Measurements from ENCODE around the gene MIB2. TPM values are rescaled to one million over a fixed set of nuclear protein-coding genes. Genes with fewer than 3 reads are reported as not detected.

MIB2 gene
- total RNA-seq (100 to 1,000 TPM; 112 to 114 TPM), polyA plus RNA-seq (10 to 100 TPM; 12.7 to 34.6 TPM)

DNA sequence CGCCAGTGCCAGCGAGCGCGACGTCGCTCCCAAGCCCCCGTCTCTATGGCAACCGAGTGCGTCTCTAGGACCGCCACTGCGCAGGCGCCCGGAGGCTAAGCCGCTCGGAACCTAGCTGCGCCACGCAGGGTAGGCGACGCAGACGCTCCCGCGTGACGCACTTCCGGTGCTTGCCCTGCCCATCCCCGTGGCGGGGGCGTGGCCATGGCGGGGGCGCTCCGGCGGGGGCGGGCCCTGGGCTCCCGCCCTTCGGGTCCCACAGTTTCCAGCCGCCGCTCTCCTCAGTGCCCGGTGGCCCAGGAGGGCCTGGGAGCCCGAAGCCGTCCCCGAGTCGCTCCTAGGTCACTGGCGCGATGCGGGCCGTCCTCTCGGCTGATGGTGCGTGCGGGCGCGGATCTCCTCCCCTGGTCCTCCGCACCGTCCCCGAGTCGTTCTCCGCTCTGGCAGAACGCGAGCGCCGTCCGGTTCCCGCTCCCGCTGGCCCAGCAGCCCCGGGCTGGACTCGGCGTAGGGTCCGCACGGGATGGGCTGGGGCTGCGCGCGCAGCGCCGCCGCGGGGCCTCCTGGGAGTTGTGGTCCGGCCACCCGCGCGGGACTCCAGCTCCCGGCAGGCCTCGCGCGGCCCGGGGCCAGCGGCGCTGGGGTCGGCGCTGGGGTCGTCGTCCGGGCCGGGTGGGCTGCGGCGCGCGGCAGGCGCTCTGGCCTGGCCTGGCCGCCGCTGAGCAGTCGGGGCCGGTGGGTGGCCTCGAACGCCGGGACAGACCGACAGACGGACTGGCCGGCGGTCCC lies at the start of gene MIB2:
MIB2 (plus strand) TSS at position 245 of the 789 bp plus-strand sequence. CDS start 7,953 bp downstream, outside the sequence.
- Mint-ChIP-seq H3K4me3 (peak within 1 kb of the TSS; percentile 89 to 97 (median 94)), H3K27ac (peak within 1 kb of the TSS; percentile 98 to 100 (median 99)), H3K9me3 (no peaks in the 10 kb centered on the region), H3K36me3 (peaks cover 0 to 12% of the 10 kb centered on the region in 2 donors), H3K27me3 (no peaks in the 10 kb centered on the region), H3K4me1 (peaks cover 10 to 38% (median 26%) of the 10 kb centered on the region in 4 donors)
- peak within 1 kb of the TSS; percentile 73 to 89 for H3K4me3 ChIP-seq (ENCODE audit: low read length in 2 of 2)
- POLR2A ChIA-PET (ENCODE audit: partially characterized antibody): interaction anchor here (0.6 to 6.8 kb wide), 23 partner anchors 9 to 933 kb away, joined by 3 to 152 read pairs (median 5); partner anchors contain the start of genes ATAD3A, AURKAIP1, CCNL2 and FNDC10
- H3K27me3 ChIP-seq (ENCODE audit: insufficient read depth, low read length): no peaks in the 10 kb centered on the region
- CTCF ChIA-PET (ENCODE audit: partially characterized antibody): interaction anchor here (1.3 kb wide), 1 partner anchor 241 kb away, joined by 3 read pairs; the partner anchor contains the start of gene AURKAIP1
- no peaks in the 10 kb centered on the region for H3K9me3 ChIP-seq (ENCODE audit: control insufficient read depth in 1 of 2, low read length in 2 of 2)
- peaks cover 29% of the 10 kb centered on the region for H3K4me1 ChIP-seq (ENCODE audit: insufficient read depth, low read length)
- H3K27ac ChIP-seq (ENCODE audit: low read depth, low read length): peak within 1 kb of the TSS; percentile 100
- DNase-seq: peak; percentile 98 to 99 (median 99)
- H3K36me3 ChIP-seq (ENCODE audit: insufficient read depth, low read length): no peaks in the 10 kb centered on the region
- intact Hi-C loops (cut with micrococcal nuclease): loop anchor here (1.0 to 2.0 kb wide), 5 partner anchors 15 to 294 kb away; partner anchors contain the start of genes AURKAIP1, FNDC10 and SSU72

DNA sequence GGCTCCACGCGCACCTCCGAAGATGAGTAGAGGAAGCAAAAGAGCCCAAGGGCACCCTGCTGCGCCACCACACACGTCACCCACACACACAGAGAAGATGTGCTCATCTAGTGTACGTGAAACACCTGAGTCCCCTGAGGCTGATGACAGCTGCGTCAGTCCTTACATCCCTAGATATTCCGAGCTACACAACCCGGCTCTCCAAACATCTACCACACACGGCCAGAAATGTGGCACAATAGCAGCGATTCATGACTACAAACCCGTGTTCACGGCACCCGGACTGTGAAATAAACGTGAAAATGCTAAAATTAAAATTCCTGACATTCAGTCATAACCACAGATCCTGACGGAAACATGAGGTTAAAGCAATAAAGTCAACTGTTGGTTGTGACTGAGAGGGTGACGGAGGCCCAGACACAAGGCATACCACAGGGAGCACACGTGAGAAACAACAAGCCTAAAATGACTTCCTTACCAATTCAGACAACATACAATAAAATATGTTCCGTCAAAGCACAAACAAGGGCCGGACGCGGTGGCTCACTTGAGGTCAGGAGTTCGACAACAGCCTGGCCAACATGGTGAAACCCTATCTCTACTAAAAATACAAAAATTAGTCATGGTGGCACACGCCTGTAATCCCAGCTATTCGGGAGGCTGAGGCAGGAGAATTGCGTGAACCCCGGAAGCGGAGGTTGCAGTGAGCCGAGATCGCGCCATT lies 48.0 kb upstream of the MIB2 start:
- Histone ChIP-seq H3K9me3 (ENCODE audit: control insufficient read depth in 1 of 2, low read length in 2 of 2) (no peaks in the 10 kb centered on the region), H3K27ac (ENCODE audit: low read depth, low read length) (no peak overlapping the region), H3K27me3 (ENCODE audit: insufficient read depth, low read length) (no peaks in the 10 kb centered on the region), H3K4me3 (ENCODE audit: low read length in 2 of 2) (no peak overlapping the region), H3K36me3 (ENCODE audit: insufficient read depth, low read length) (peaks cover 32% of the 10 kb centered on the region), H3K4me1 (ENCODE audit: insufficient read depth, low read length) (peaks cover 46% of the 10 kb centered on the region)
- H3K9me3 Mint-ChIP-seq: no peaks in the 10 kb centered on the region
- H3K4me1 Mint-ChIP-seq: peaks cover 25 to 57% (median 44%) of the 10 kb centered on the region in 4 donors
- H3K36me3 Mint-ChIP-seq: peaks cover 25 to 60% of the 10 kb centered on the region in 2 donors
- no peaks in the 10 kb centered on the region for H3K27me3 Mint-ChIP-seq
- no peak for DNase-seq
- intact Hi-C loops (cut with micrococcal nuclease): no loop called here
- POLR2A ChIA-PET (ENCODE audit: partially characterized antibody): no interaction called here
- CTCF ChIA-PET (ENCODE audit: partially characterized antibody): interaction anchor here (0.7 kb wide), 1 partner anchor 19 kb away, joined by 3 read pairs; no protein-coding TSS in a partner anchor
- H3K4me3 Mint-ChIP-seq: peak overlapping the region in 3 of 8 donors; percentile 20 to 58 (median 30)
- peak overlapping the region in 6 of 7 donors; percentile 30 to 89 (median 62) for H3K27ac Mint-ChIP-seq

DNA sequence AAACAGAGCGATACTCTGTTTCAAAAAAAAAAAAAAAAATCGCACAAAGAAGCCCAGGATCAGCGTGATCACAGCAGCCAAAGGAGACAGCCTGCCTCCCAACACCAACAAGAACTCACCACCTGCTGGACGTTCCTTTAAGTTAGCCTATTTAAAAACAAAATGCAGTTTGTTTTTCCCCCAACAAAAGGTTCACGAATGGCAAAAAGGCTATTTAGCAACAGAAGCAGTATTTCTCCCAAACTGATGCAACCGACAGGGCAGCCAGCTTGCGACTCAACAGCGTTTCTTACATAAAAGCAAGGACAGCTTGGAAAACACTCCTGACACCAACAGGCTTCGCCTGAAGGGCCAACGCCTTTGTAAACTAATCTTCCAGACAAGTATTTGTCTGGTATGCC lies 47.4 kb upstream of the MIB2 start:
- Mint-ChIP-seq H3K4me1 (peaks cover 25 to 57% (median 44%) of the 10 kb centered on the region in 4 donors), H3K9me3 (no peaks in the 10 kb centered on the region), H3K27me3 (no peaks in the 10 kb centered on the region), H3K27ac (peak overlapping the region in 1 of 7 donors; percentile 68), H3K36me3 (peaks cover 25 to 54% of the 10 kb centered on the region in 2 donors), H3K4me3 (no peak overlapping the region)
- intact Hi-C loops (cut with micrococcal nuclease): no loop called here
- Histone ChIP-seq H3K36me3 (ENCODE audit: insufficient read depth, low read length) (peaks cover 26% of the 10 kb centered on the region), H3K27me3 (ENCODE audit: insufficient read depth, low read length) (no peaks in the 10 kb centered on the region), H3K4me1 (ENCODE audit: insufficient read depth, low read length) (peaks cover 51% of the 10 kb centered on the region), H3K4me3 (ENCODE audit: low read length in 2 of 2) (no peak overlapping the region), H3K27ac (ENCODE audit: low read depth, low read length) (no peak overlapping the region), H3K9me3 (ENCODE audit: control insufficient read depth in 1 of 2, low read length in 2 of 2) (no peaks in the 10 kb centered on the region)
- ChIA-PET CTCF (ENCODE audit: partially characterized antibody) (interaction anchor here (0.7 kb wide), 1 partner anchor 20 kb away, joined by 3 read pairs; no protein-coding TSS in a partner anchor), POLR2A (ENCODE audit: partially characterized antibody) (no interaction called here)
- no peak for DNase-seq

DNA sequence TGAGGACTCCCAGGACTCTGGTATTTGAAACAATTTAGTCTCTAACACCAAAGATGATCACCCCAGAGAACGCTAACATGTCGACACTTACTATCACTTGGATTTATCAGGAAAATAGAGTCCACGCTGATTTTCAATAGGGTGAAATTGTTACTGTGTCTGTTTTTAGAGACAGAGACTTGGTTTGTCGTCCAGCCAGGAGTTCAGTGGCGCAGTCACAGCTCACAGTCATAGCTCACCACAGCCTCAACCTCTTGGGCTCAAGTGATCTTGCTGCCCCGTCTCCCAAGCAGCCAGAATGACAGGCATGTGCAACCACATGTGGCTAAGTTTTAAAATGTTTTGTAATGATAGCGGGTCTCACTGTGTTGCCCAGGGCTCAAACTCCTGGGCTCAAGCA lies 46.0 kb upstream of the MIB2 start:
- Histone ChIP-seq H3K27me3 (ENCODE audit: insufficient read depth, low read length) (no peaks in the 10 kb centered on the region), H3K9me3 (ENCODE audit: control insufficient read depth in 1 of 2, low read length in 2 of 2) (no peaks in the 10 kb centered on the region), H3K4me1 (ENCODE audit: insufficient read depth, low read length) (peaks cover 60% of the 10 kb centered on the region), H3K27ac (ENCODE audit: low read depth, low read length) (no peak overlapping the region), H3K36me3 (ENCODE audit: insufficient read depth, low read length) (peaks cover 16% of the 10 kb centered on the region), H3K4me3 (ENCODE audit: low read length in 2 of 2) (no peak overlapping the region)
- DNase-seq: no peak
- H3K4me3 Mint-ChIP-seq: peak overlapping the region in 3 of 8 donors; percentile 25 to 44 (median 34)
- ChIA-PET CTCF (ENCODE audit: partially characterized antibody) (interaction anchor here (0.5 kb wide), 1 partner anchor 267 kb away, joined by 3 read pairs; no protein-coding TSS in a partner anchor), POLR2A (ENCODE audit: partially characterized antibody) (interaction anchor here (1.2 to 1.4 kb wide), 2 partner anchors 10 to 45 kb away, joined by 4 to 5 read pairs; no protein-coding TSS in a partner anchor)
- peaks cover 17 to 48% of the 10 kb centered on the region in 2 donors for H3K36me3 Mint-ChIP-seq
- H3K27ac Mint-ChIP-seq: peak overlapping the region in 5 of 7 donors; percentile 22 to 79 (median 51)
- intact Hi-C loops (cut with micrococcal nuclease): no loop called here
- H3K4me1 Mint-ChIP-seq: peaks cover 27 to 65% (median 45%) of the 10 kb centered on the region in 4 donors
- H3K9me3 Mint-ChIP-seq: peaks cover 0 to 4% (median 0%) of the 10 kb centered on the region in 8 donors
- no peaks in the 10 kb centered on the region for H3K27me3 Mint-ChIP-seq

DNA sequence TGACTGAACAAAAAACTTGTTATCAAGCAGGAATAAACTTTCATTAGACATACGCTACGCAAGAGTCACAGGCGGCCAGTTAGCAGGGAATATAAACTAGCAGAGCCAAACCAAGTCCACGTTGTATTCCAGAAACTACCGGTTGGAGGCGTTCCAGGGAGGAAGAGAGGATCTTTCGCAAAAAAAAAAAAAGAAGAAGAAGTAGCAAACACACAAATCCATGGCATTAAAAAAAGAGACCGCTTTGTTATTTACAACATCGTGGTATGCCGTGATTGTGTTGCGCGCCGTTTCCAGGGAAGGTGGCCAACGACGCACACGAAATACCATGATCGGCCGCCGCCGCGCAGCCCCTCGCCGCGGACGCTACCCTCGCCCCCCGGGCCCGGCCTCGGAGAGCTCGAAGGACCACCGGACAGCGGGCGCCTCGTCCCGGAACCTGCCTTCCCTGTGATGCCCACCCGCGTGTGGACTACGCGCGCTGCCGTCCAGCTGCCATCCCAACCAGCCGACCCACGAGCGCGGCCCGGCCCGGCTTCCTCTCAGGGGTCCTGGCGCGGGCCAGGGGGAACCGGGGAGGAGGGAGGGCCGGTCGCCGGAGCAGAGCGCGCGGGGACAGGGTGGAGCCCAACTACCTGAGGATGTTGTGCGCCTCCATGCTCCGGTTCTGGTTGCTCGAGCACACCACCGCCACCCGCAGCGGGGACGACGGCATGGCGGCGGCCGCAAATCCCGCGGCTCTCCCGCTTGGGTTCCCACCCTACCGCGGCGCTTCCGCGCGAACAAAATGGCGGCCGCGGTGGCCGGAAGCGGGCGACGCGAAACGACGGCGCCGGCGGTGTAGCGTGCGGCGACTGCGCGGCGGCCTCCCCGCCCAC lies 41.2 kb upstream of the MIB2 start:
- Mint-ChIP-seq H3K27me3 (no peaks in the 10 kb centered on the region), H3K27ac (peak overlapping the region; percentile 97 to 100 (median 99)), H3K9me3 (peaks cover 0 to 7% (median 0%) of the 10 kb centered on the region in 8 donors), H3K36me3 (peaks cover 7 to 29% of the 10 kb centered on the region in 2 donors), H3K4me3 (peak overlapping the region; percentile 93 to 99 (median 98)), H3K4me1 (peaks cover 18 to 47% (median 33%) of the 10 kb centered on the region in 4 donors)
- ChIA-PET POLR2A (ENCODE audit: partially characterized antibody) (interaction anchor here (0.6 to 8.3 kb wide), 5 partner anchors 9 to 41 kb away, joined by 3 to 61 read pairs (median 5); partner anchors contain the start of gene MIB2), CTCF (ENCODE audit: partially characterized antibody) (no interaction called here)
- Histone ChIP-seq H3K36me3 (ENCODE audit: insufficient read depth, low read length) (peaks cover 11% of the 10 kb centered on the region), H3K4me3 (ENCODE audit: low read length in 2 of 2) (peak overlapping the region; percentile 83 to 97), H3K27ac (ENCODE audit: low read depth, low read length) (peak overlapping the region; percentile 99), H3K9me3 (ENCODE audit: control insufficient read depth in 1 of 2, low read length in 2 of 2) (no peaks in the 10 kb centered on the region), H3K4me1 (ENCODE audit: insufficient read depth, low read length) (peaks cover 52% of the 10 kb centered on the region), H3K27me3 (ENCODE audit: insufficient read depth, low read length) (no peaks in the 10 kb centered on the region)
- intact Hi-C loops (cut with micrococcal nuclease): loop anchor here (1.0 to 10.0 kb wide), 6 partner anchors 25 to 103 kb away; partner anchors contain the start of genes ATAD3A, ATAD3B, CDK11B and MIB2
- DNase-seq: peak; percentile 18 to 89 (median 74)
